Ovary (tissue), 9 donors: ENCODE results near the gene SORCS2. TPM values are rescaled to one million over a fixed set of nuclear protein-coding genes. Genes with fewer than 3 reads are reported as not detected.

Experiments
- DNase-seq, 5 donors: peaks; one replicate each; pipeline ENCODE4 v3.0.0-alpha.2; 2019 to 2020
- H3K27ac ChIP-seq, 2 donors: fragments of 200-600 bp; one replicate each; pipeline versions ENCODE4 v1.5.1 to v1.8.0; 2019 to 2022
- H3K27me3 ChIP-seq: fragments of 200-600 bp; one replicate; pipeline ENCODE4 v1.8.0; 2022
- H3K36me3 ChIP-seq: fragments of 200-600 bp; sonication (generic); one replicate; pipeline ENCODE4 v1.5.1; 2019
- H3K4me1 ChIP-seq: one replicate; pipeline ENCODE4 v1.8.1; 2013; ENCODE audit warnings: mild to moderate bottlenecking, moderate library complexity; ENCODE audit not compliant: insufficient read depth
- H3K4me3 ChIP-seq: fragments of 200-600 bp; sonication (generic); one replicate; pipeline ENCODE4 v1.5.1; 2017
- H3K9me3 ChIP-seq, 2 donors: fragments of 200-600 bp in 1 of 2; sonication (generic) in 1 of 2; one replicate each; pipeline versions ENCODE4 v1.5.1 to v1.8.1; 2013 to 2019; ENCODE audit warnings: mild to moderate bottlenecking in 1 of 2, moderate library complexity in 1 of 2
- CTCF ChIP-seq, 3 donors: fragments of 450-650 bp in 2 of 3; fragments of 200-600 bp in 1 of 3; IDR thresholded peaks; one replicate each; pipeline versions ENCODE4 v1.5.1 to v1.8.0; 2016 to 2022; ENCODE audit warnings: antibody characterized with exemption in 3 of 3, mild to moderate bottlenecking in 1 of 3
- EP300 ChIP-seq: sonication (generic); formaldehyde crosslinking; IDR thresholded peaks from one replicate; pipeline ENCODE4 v1.6.1; 2017; ENCODE audit warnings: antibody characterized with exemption
- POLR2A ChIP-seq: fragments of 450-650 bp; IDR thresholded peaks from one replicate; pipeline ENCODE4 v1.6.1; 2017; ENCODE audit warnings: antibody characterized with exemption, mild to moderate bottlenecking, moderate library complexity
- WGBS, 3 donors: extraction: QIAGEN DNeasy Blood & Tissue Kit in 1 of 3; methylation state at CpG; one replicate each; pipeline versions ENCODE4 v1.1.5 to v1.1.7; 2013 to 2017; 5-methylcytosine and 5-hydroxymethylcytosine counted together
- intact Hi-C, 4 donors: fragments of 100-400 bp; cut with DNase I; formaldehyde crosslinking; loops; one replicate each; pipeline versions ENCODE4 v1.11.0 to v1.15.1; 2022 to 2023
- polyA plus RNA-seq, 2 donors: library from polyadenylated mRNA; stranded (reverse); fragments of 200-250 nt in 1 of 2; fragments of 350-450 nt in 1 of 2; fragmentation: Illumina TruSeq in 1 of 2; extraction: RNeasy Lipid Tissue Mini Kit (QIAGEN cat#74804) in 1 of 2; gene quantifications; one replicate each; pipeline ENCODE4 v1.2.3, GENCODE V29; 2013 to 2014
- total RNA-seq, 7 donors: library from RNA; depleted of rRNA in 2 of 7; stranded (reverse); fragments of >200 nt in 2 of 7; fragmentation: NEBNext Ultra II Directional in 3 of 7; extraction: Animal tissue kit (Norgen Biotek cat#: 25700) in 3 of 7; gene quantifications; one replicate each; pipeline versions ENCODE4 v1.1.0 to v1.2.4, GENCODE V29; 2016 to 2023
- donor health status: DM: no; HTN: no; CAD: no; lungs with moderate emphysema.
- donor health status: DM: no; HTN: no; CAD: no.
- donor health status: Bipolar disorder and iron deficiency.
- donor health status: DM: yes; HTN: yes; CAD: no.
- donor health status: DM: no; HTN: no; CAD: no.
- donor health status: DM: yes; HTN: yes; CAD: no.

The SORCS2 gene
- total and polyA plus RNA-seq, 9 donors = 0.60 to 23.9 (median 7.1) TPM

GRCh38 chr4:7315935-7316334 is 123.6 kb downstream of the SORCS2 start:
- 85 to 94% (median 86%) methylated on average over 1 of the region's 1 CpG for WGBS, 3 donors
- intact Hi-C loops = no loop called here
- H3K36me3 ChIP-seq = no peaks in the 10 kb centered on the region
- peaks cover 4% of the 10 kb centered on the region for H3K4me1 ChIP-seq
- H3K27ac ChIP-seq = no peak overlapping the region
- H3K4me3 ChIP-seq = no peak overlapping the region
- H3K9me3 ChIP-seq = no peaks in the 10 kb centered on the region
- no peak for TF ChIP-seq POLR2A
- no peak for TF ChIP-seq EP300
- no peak for TF ChIP-seq CTCF (IDR thresholded peaks at IDR 0.05)
- no peak for DNase-seq
- no peaks in the 10 kb centered on the region for H3K27me3 ChIP-seq

GRCh38 chr4:7319024-7319423 is 126.7 kb downstream of the SORCS2 start:
- intact Hi-C loops = no loop called here
- Histone ChIP-seq H3K9me3 (no peaks in the 10 kb centered on the region), H3K27ac (no peak overlapping the region), H3K27me3 (no peaks in the 10 kb centered on the region), H3K4me3 (no peak overlapping the region), H3K36me3 (no peaks in the 10 kb centered on the region), H3K4me1 (peaks cover 2% of the 10 kb centered on the region)
- WGBS, 3 donors = 64 to 97% (median 66%) methylated on average over 4 of the region's 4 CpGs
- no peak for DNase-seq
- TF ChIP-seq POLR2A (no peak), CTCF (IDR thresholded peaks at IDR 0.05) (no peak), EP300 (no peak)

- Histone ChIP-seq H3K36me3 (no peaks in the 10 kb centered on the region), H3K27me3 (no peaks in the 10 kb centered on the region), H3K4me3 (no peak overlapping the region), H3K27ac (no peak overlapping the region), H3K9me3 (no peaks in the 10 kb centered on the region), H3K4me1 (peaks cover 2% of the 10 kb centered on the region)
- 68 to 80% (median 76%) methylated on average over 5 of the region's 5 CpGs for WGBS, 3 donors
- intact Hi-C loops = no loop called here
- TF ChIP-seq CTCF (IDR thresholded peaks at IDR 0.05) = no peak
- no peak for DNase-seq
Observed at GRCh38 chr4:7320206-7320797, 128.0 kb downstream of the SORCS2 start.

GRCh38 chr4:7322166-7322991 is 130.0 kb downstream of the SORCS2 start:
- no peak for TF ChIP-seq CTCF (IDR thresholded peaks at IDR 0.05)
- H3K9me3 ChIP-seq = no peaks in the 10 kb centered on the region
- DNase-seq = peak; percentile 52 to 74 (median 65)
- WGBS, 3 donors = 29 to 40% (median 37%) methylated on average over 18 of the region's 18 CpGs
- H3K4me3 ChIP-seq = no peak overlapping the region
- no peaks in the 10 kb centered on the region for H3K36me3 ChIP-seq
- peaks cover 2% of the 10 kb centered on the region for H3K4me1 ChIP-seq
- no peaks in the 10 kb centered on the region for H3K27me3 ChIP-seq
- H3K27ac ChIP-seq = no peak overlapping the region
- intact Hi-C loops = no loop called here
